HG02642 (cell line): ENCODE data around the gene NKAIN2.

Experiments
- ATAC-seq: cut with Tn5 transposase; IDR thresholded peaks from one replicate; pipeline ENCODE4 v1.9.1; 2021; ENCODE audit warnings: mild to moderate bottlenecking; ENCODE audit not compliant: unreplicated experiment, poor library complexity

The NKAIN2 gene

GRCh38 chr6:123803504-123804013, at the start of gene NKAIN2:
Gene NKAIN2 (plus strand): TSS chr6:123803865.
- peak; percentile 34 for ATAC-seq

- ATAC-seq, result no peak
Observed at GRCh38 chr6:123759472-123759871, 44.2 kb upstream of the NKAIN2 start.

GRCh38 chr6:123763904-123764303, 39.8 kb upstream of the NKAIN2 start:
- ATAC-seq, result no peak

DNA sequence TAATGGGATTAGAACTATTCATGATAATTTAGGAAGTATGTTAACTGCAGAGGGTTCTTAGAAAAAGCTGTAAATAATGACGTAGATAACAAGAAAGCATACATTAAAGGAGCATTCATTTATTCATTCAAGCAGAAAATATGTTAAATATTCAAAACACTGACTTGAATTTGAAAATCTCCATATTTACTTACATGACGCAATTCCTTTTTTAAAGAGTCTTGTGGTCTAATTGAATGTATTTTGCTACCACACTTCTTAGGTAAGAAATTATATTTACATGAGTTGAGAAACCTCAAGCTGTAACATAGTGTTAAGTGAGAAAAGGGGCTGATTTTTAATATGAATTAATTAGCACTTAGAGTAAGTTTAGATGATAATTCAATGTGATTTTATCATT, 38.9 kb upstream of the NKAIN2 start:
- no peak for ATAC-seq

DNA sequence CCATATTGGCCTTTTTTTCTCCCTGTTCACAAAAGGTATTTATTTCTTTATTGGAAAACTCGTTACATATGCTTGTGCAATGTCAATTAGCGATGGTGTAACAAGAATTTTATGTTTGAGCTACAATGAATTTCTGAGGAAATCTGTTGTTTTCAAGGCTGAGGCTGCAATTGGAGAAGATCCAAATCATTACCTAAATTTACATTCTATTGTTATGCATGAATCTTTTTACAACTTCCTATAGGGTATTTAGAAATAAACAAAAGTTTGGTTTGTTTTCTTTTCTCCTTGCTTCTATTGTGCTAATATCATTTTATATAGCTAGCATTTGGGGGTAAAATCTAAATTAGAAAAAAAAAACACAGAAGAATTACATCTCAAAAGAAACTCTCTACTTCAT, 34.7 kb upstream of the NKAIN2 start:
- no peak for ATAC-seq

DNA sequence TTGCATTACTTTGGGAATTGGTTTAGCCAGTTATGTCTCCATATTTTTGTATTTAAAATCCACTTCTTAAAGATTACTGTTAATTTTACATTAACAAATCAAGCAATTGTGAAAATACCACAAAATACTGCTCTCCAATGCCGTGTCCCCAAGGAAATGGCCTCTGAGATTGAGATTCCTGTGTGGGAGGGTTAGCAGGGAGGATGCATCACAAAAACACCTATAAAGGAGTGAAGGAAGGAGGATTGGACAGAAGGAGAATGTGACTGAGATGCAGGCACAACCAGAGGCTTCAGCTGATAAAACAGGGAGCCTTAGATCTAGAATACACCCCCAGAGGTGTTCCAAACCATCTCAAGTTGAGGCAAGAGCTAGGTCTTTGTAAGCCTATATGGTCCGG, 34.2 kb upstream of the NKAIN2 start:
- no peak for ATAC-seq

GRCh38 chr6:123770247-123770949, 33.3 kb upstream of the NKAIN2 start:
- peak; percentile 67 for ATAC-seq

DNA sequence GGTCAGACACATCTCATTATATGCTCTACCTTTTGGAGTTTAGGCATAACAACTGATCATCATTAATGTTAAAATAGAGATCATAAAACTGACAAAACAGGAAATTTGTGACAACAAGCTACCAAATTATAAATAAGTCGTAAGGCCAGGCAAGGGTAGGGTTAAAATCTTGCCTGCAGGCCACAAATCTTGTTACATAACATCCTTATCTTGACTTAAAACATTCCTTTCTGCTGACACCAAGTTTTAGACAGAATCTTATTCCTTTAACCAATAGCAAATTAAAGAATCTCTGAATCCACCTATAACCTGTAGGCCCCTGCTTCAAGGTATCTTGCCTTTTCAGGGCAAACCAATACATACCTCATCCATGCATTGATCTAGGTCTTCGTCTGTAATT, 32.5 kb upstream of the NKAIN2 start:
- ATAC-seq, result no peak

- ATAC-seq, result no peak
Observed at GRCh38 chr6:123777563-123777962, 26.1 kb upstream of the NKAIN2 start.

DNA sequence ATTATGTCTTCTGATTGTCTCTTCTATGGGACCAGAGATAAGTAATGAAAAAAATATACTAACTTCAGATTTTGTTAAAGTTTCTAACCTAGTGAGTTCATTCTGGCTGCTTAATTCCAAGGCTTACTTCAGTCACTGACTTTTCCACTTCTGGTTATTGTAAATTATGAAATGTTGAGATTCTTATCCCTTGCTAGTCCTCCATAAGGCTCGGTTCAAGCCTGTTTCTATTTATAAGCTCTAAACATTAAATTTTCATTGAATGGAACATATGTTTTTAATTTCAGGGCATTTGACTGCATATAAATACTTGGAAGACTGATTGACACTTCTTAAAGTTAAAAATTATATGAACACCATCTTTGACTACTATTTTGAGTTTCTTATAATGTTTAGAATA, 23.6 kb upstream of the NKAIN2 start:
- no peak for ATAC-seq

- no peak for ATAC-seq
Observed at GRCh38 chr6:123784330-123784729, 19.3 kb upstream of the NKAIN2 start.

DNA sequence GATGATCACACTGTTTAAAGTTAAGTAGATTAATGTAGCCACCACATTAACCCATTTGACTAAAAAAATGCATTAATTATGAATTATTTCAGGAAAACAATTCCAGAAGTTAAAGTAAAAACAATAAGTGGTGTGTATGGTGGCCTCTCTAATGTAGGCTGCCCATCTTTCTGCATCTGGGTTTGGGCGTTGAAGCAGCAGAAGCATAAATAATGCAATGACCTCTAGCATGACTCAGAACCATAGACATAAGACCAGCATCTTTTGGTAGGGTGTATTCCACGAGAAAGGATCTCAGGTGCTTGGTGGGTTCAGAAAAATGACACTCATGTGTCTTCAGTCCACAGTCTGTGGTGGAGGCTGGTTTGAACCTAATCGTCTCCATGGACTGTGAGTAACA, 18.6 kb upstream of the NKAIN2 start:
- ATAC-seq, result no peak

DNA sequence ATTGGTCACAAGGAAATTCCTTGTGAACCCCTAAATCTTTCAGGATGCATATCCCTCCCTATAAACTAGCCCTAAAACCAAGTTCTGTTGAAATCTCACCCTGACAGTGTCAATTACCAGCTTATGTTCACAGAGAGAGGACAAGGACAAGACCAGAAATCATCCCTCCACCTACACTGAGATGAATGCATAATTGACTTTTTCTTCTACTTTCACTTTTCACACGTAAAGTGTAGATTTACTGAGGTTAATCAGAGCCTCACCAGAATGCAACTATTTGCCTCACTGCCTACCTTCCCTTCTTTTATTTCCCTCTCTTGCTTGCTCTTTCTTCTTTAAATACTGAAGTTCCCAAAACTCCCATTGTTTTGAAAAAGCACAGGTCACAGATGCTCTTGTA, 15.3 kb upstream of the NKAIN2 start:
- no peak for ATAC-seq

DNA sequence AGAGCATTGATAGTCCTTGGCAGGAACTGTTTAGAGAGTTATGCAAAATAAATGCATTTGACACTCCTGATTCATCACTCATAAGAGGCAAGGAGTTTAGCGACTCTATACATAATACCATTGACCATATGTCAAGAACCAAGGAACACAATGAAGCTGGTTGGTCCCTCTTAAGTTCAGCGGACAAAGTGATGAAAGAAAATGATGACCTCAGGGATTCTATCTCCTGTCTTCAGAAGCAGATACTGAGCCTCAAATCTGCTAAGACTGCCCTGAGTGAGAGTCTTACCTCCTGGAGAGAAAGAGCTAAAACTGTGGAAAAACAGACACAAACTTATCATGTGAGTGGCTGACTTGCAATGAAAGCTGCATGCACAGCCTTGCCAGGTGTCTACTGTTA, 9.5 kb upstream of the NKAIN2 start:
- no peak for ATAC-seq

- ATAC-seq, result no peak
Observed at GRCh38 chr6:123794799-123795198, 8.9 kb upstream of the NKAIN2 start.

DNA sequence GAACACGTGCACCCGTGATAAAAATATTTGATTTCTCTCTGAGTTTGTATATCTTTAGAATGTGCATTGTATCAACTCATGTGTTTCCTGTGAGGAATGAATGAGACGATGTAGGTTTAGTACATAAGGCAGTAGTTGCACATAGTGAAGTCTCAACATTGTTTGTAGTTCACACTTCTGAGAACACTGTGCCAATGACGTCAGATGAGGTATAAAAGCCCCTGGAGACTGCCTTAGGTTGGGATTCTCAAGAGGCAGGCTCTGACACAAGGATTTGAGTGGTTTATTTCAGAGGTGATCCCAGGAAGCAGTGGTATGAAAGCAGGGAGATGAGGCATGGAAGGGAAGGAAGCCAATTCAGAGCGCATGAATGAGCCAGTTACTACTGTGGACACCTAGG, 2.6 kb upstream of the NKAIN2 start:
- no peak for ATAC-seq

GRCh38 chr6:123802351-123802696, 1.3 kb upstream of the NKAIN2 start:
- ATAC-seq, result peak; percentile 5

GRCh38 chr6:123802697-123803503, 765 bp upstream of the NKAIN2 start:
- ATAC-seq, result peak; percentile 97

DNA sequence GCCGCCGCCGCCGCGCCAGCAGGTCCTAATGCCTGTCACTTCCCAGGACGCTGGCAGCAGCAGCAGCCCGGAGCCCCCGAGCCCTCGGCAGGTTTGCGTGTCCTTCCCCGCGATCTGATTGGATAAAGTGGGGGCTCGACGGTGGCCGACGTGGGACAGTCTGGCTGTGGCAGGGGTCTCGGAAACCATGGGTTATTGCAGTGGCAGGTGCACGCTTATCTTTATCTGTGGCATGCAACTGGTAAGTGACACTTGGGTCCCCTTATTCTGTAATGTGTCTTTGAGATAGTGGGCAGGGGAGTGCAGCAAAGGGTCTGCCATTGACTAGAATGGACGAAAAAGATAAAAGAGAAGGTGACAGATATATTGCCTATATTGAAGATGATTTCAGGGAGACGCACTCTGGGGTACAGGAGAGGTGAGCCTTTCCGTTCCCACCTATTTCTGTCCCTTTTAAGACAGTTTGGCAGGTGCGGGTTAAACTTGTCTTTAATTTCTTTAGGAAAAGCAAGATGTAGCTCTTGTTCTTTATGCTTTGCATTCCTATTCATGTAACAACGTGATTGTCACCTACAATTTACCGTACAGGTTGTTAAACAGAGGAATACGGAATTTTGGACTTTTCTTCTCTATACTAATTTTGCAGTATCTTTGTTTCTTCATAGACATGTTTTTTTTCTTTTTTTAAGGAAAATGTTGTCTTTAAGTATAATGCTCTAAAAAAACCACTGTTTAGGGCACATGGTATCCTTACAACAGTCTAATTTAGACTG, 535 bp downstream of the NKAIN2 start:
- ATAC-seq, result no peak

DNA sequence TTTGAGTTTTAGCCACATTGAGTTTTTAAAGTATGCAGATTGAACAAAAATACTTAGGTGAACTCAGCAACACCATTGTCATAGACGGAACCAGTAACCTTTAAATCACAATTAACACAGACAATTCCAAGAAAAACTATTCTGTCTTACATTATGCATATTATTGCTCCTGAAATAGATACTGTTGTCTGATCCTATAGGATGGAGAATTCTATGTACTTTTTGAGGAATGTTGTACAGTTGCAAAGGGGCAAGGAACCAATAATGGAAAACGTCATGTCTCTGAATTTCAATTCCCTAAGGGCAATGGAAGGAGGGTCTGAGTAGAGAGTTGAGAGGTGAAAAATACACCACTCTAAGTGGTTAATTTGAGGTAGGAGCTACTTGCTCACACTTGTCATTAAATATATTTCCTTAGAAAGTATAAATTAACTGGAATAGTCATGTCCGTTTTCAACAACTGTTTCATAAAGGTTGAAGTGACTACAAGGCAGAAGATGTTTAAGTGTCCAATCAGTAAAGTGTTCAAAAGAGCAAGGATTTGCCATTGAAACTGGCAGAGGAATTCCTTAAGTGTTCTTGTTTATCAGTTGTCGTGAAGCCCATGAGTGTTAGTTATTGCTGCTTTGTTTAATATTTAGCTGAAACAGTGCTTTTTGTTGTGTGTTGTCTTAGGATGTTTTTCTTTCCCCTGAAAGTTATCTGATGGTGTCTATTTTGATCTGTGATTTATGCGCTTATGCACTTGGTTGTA, 1.3 kb downstream of the NKAIN2 start:
- ATAC-seq, result no peak
